GM10248 (cell line): ENCODE data around the gene FBXL14.
"Not testable (repeated sequence)": the region's sequence is repeated elsewhere in the genome, so short reads cannot be mapped to it uniquely, and the experiment has no call there.

ENCODE experiments used
- CTCF ChIA-PET: fragments of 300-600 bp; sonication (Branson Sonifier 250); formaldehyde crosslinking; extraction: SDS; loops from one replicate; lab custom pipeline; 2021; ENCODE audit warnings: antibody characterized with exemption; lab: Yijun Ruan, JAX
- POLR2A ChIA-PET: fragments of 350-650 bp; sonication (Branson Sonifier 250); formaldehyde crosslinking; extraction: SDS; loops from one replicate; lab custom pipeline; 2020; ENCODE audit warnings: antibody characterized with exemption; lab: Yijun Ruan, JAX
- DNase-seq: peaks from one replicate; pipeline ENCODE4 v3.0.0; 2012; ENCODE audit errors: extremely low spot score
- CTCF ChIP-seq: IDR thresholded peaks from 2 replicates; pipeline ENCODE4 v1.5.1; 2012; ENCODE audit warnings: mild to moderate bottlenecking, low read depth; ENCODE audit errors: extremely low read depth, missing control alignments, control extremely low read depth

FBXL14 gene

GRCh38 chr12:1606021-1606622 is 11.7 kb upstream of the FBXL14 start:
- peak; percentile 63 for DNase-seq

GRCh38 chr12:1605129-1606020 is 11.0 kb upstream of the FBXL14 start:
- POLR2A ChIA-PET = interaction anchor here (1.9 kb wide), 1 partner anchor 13 kb away, joined by 6 read pairs; no protein-coding TSS in a partner anchor

More at GRCh38 chr12:1606021-1606622, 11.7 kb upstream of the FBXL14 start:
- ChIA-PET POLR2A (interaction anchor here (0.5 to 1.9 kb wide), 2 partner anchors 13 to 846 kb away, joined by 4 to 6 read pairs; no protein-coding TSS in a partner anchor), CTCF (interaction anchor here (0.9 to 2.8 kb wide), 14 partner anchors 10 to 513 kb away, joined by 3 to 32 read pairs (median 4); partner anchors contain the start of gene FBXL14)
- TF ChIP-seq CTCF = no peak

GRCh38 chr12:1604464-1604863 is 10.1 kb upstream of the FBXL14 start:
- CTCF ChIA-PET = interaction anchor here (0.7 to 4.0 kb wide), 7 partner anchors 11 to 487 kb away, joined by 3 to 37 read pairs (median 7); partner anchors contain the start of genes FBXL14 and WNT5B
- no peak for TF ChIP-seq CTCF
- POLR2A ChIA-PET = interaction anchor here (1.9 kb wide), 1 partner anchor 12 kb away, joined by 6 read pairs; no protein-coding TSS in a partner anchor
- no peak for DNase-seq

More at GRCh38 chr12:1605129-1606020, 11.0 kb upstream of the FBXL14 start:
- CTCF ChIA-PET = interaction anchor here (0.7 to 2.8 kb wide), 16 partner anchors 12 to 513 kb away, joined by 3 to 32 read pairs (median 4); partner anchors contain the start of genes FBXL14 and WNT5B
- peak; percentile 65 for TF ChIP-seq CTCF
- DNase-seq = peak; percentile 63

GRCh38 chr12:1603269-1603993 is 9.1 kb upstream of the FBXL14 start:
- TF ChIP-seq CTCF = no peak
- POLR2A ChIA-PET = no interaction called here
- CTCF ChIA-PET = interaction anchor here (0.8 to 4.0 kb wide), 12 partner anchors 9 to 510 kb away, joined by 3 to 37 read pairs (median 4); partner anchors contain the start of gene WNT5B
- no peak for DNase-seq

GRCh38 chr12:1602706-1603105 is 8.3 kb upstream of the FBXL14 start:
- DNase-seq, POLR2A ChIA-PET: not testable (repeated sequence)
- CTCF ChIA-PET = interaction anchor here (0.8 to 4.0 kb wide), 12 partner anchors 10 to 787 kb away, joined by 3 to 37 read pairs (median 4); partner anchors contain the start of gene WNT5B

GRCh38 chr12:1598757-1599156 is 4.4 kb upstream of the FBXL14 start:
- TF ChIP-seq CTCF = no peak
- DNase-seq = no peak
- ChIA-PET CTCF (interaction anchor here (0.8 to 4.2 kb wide), 3 partner anchors 10 to 480 kb away, joined by 3 to 13 read pairs (median 9); no protein-coding TSS in a partner anchor), POLR2A (no interaction called here)
